ENCODE results near the gene EPAS1. TPM values are rescaled to one million over a fixed set of nuclear protein-coding genes. Genes with fewer than 3 reads are reported as not detected.

The EPAS1 gene
- polyA plus RNA-seq, 10 donors = 29.2 to 48.0 (median 38.0) TPM

DNA sequence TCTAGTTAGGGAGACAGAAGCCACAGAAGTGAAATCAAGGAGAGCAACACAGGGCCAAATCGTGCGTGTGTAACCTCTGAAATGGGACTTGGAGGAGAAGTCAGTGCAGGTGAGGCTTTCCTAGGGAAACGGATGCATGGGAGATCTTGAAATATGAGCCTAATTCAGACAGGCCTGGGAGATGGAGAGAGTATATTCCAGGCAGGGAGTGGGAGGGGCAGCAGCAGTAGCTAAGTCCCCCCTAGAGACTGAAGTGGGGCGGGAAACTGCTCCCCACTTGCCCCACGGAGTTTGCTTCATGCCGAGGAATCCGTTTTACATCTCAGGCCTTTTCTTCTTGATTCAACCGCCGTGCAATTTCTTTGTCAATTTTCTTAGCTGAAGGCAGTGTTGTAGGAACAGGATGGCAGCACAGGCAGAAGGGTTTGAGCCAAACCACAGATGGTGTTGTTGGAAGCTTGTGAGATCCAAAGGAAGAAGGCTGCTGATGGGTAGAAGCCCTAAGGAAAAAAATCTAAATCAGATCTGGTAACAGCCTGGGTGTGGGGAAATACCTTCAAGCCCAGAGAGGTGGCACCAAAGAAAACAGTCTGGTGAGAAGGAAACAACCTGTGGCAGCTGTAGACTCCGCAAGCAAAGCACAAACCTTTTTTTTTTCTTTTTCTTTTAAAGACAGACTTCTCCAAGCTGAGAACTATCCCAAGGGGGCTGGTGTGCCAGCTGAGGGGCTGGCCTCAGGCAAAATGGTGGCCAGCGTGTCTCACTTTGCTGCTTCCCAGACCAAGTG, 40.2 kb downstream of the EPAS1 start:
- DNase-seq = no peak

DNA sequence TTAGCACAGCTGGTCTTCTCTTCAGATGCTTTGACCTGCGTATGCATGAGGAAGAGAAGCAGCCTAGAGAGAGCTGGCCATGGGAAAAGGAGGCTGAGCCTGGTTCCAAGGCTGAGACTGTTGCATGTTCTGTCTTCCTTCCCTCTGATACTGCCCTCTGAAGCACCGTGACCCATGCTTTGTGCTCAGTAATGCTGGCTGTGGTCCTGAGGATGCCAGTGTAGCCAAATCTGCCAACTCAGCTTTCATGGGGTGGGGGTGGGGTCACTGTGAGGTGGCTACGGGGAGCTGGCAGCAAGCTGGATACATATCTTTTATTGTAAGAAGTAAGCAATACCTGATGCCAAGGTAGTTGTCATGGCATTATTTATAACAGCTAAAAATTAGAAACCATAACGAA, 41.5 kb downstream of the EPAS1 start:
- DNase-seq = no peak

DNA sequence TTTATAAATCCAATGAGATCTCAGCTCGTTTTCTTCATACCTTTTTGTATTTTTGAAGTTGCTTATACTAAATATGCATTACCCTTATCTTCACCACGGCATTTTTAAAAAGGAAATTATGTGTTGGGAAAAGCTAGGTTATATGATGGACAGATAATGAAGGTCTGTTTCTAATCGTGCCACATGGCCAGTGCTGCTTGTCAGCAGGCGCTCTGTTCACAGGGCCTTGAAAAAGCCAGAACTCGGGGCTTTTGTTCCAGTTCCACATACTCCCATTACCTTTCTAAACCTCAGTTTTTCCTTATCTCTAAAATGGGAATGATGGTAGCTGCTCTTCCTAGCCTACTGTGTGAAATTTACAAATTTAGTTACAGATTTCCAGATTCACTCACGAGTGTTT, 42.0 kb downstream of the EPAS1 start:
- no peak for DNase-seq

DNA sequence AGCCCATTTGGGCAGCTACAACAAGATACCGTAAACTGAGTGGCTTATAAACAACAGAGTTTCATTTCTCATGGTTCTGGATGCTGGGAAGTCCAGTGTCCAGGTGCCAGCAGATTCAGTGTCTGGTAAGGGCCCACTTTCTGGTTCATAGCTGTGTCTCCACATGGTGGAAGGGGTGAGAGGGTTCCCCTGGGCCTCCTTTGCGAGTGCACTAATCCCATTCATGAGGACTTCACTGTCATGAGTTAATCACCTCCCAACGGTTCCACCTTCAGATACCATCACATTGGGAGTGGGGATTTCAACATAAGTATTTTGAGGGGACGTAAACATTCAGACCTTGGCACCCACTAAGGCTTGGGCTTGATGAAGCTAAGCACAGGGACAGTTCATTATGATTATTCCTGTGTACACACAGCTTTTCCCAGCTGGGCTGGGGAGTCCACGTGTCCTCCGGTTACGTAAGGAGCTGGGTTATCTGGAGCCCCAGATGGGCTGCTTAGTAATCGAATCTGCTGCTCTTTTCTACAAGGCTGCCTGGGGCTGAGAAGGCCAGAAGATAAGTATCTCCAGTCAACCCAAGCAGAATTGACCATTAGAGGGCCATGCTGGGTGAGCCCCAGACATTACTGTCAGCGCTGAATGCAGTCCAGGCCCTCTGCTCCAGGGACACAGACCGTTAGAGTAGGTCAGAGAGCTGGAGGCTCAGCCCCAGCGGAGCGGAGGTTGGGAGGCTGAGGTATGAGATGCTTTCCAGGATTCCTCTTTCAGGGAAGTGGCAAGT, 42.7 kb downstream of the EPAS1 start:
- no peak for DNase-seq

DNA sequence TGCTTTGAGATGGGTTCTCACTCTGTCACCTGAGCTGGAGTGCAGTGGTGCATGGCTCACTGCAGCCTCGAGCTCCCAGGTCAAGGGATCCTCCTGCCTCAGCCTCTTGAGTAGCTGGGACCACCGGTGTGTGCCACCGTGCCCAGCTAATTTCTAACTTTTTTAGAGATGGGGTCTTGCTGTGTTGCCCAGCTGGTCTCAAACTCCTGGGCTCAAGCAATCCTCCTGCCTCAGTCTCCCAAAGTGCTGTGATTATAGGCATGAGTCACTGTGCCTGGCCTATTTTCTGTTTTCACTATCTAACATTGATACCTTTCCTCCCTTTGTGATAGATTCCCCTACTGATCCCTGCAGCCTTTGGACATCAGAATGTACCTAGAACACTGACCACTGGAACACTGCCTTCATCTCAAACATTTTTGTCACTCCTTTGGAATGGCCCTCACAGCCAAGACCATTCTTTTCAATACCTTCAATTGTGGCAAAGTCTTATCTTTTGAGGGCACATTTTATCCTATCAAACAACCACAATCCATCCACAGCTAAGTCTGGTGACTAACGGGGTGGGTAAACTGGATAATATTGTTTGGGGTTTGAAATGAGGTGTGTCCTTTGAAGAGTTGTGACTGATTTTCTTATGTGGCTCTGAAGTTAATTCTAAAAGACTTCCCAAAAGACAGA, 43.7 kb downstream of the EPAS1 start:
- DNase-seq = no peak

DNA sequence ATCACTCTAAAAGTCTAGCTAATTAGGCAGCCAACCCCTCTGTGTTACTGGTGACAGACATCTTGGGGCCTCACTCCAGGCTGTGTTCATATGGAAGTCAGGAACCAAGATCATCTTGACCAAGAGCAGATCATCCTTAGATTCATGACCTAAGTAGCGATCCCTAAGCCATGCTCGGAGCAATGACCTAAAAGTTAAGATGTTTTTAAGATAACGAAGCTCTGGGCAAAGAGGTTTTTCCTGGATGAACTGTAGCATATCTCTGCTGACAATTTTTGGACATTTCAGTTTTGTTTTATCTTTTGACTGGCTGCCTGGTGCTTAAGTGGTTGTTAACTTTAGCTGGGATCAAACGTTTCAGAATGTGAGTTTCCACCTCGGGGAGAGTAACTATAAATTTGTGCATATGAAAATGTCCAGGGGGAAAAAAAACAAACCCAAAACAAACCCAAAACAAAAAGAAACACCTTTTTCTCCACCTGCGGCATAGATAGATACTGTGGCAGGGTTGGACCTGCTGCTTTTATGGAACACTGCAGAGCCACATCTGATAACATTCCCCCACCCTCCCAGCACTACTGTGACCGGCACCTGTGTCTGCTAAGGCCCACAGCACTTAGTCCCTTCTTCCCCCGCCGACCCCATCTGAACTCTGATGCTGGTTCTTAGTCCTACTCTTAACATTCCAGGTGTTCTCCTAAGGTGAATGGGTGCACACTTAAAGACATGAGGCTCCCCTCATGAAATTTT, 45.5 kb downstream of the EPAS1 start:
- no peak for DNase-seq

DNA sequence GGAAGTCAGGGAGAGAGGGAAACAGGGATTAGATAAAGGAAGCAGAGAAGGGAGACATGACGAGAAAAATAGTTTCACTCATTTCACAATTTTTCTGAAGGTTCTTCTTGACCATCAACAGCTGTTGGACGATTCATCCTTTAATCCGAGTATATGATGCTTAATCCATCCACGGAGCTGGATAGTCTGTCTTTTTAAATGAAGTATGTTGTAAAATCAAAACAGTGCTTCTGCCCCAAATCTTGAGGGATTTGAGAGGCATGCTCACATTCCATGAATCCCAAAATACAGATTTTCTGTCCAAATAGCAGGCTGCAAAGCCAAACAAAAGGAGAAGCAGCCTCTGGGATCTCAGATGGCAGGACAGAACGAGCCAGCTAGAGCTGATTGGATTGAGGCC, 47.5 kb downstream of the EPAS1 start:
- no peak for DNase-seq

DNA sequence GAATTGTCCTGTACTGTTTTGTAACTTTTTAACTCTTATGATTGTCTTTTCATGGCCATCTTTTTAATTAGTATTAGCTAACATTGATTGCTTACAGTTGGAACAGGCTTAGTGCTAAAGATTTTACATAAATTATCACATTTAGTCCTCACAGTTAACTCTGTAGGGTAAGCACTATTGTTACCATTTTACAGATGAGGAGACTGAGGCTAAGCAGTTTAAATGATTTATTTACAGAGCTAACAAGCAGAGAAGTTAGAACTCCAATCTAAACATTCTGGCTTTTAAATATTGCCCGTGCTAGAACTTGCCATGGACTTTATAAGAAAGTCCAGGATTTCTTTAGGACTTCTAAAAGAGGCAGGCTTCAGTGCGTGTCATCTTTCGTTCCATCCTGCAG, 48.6 kb downstream of the EPAS1 start:
- DNase-seq = no peak

DNA sequence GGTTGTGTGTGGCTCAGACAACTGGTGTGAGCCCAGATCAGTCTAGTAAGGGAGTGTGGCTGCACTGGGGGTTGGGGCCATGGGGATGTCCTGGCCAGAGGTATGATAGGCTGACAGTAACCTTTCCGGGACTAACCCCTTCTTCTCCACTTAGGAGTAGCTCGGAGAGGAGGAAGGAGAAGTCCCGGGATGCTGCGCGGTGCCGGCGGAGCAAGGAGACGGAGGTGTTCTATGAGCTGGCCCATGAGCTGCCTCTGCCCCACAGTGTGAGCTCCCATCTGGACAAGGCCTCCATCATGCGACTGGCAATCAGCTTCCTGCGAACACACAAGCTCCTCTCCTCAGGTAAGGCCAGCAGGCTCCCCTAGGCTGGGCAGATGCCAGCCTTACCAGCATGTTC, 49.5 kb downstream of the EPAS1 start:
- DNase-seq = no peak

DNA sequence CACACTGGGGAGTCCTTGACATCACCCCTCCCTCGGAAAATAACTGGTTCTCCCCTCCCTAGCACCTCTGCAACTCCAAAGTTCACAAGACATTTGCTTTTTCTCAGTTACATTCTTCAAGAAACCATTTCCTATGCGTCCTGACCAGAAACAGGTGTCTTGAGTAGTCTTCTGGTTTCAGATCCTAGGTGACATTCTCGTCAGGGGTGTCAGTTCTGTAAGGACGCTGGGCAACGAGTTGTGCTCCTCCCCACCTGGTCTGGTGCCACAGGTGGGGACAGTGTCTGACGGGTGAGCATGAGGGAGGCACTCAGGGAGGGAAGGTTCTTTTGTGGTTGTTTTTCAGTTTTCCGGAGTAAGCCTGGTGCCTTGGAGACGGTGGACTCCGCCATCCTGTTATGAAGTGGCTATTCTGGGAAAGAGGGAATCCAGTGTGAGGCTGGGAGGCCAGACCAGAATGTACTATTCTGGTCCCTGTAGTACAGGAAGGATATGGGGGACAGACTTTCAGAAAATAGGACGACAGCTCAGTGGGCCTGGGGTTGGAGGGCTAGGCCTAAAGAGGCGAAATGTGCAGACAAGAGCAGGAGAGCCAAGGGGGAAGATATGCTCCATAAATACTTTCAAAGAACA, 50.6 kb downstream of the EPAS1 start:
- DNase-seq = no peak

DNA sequence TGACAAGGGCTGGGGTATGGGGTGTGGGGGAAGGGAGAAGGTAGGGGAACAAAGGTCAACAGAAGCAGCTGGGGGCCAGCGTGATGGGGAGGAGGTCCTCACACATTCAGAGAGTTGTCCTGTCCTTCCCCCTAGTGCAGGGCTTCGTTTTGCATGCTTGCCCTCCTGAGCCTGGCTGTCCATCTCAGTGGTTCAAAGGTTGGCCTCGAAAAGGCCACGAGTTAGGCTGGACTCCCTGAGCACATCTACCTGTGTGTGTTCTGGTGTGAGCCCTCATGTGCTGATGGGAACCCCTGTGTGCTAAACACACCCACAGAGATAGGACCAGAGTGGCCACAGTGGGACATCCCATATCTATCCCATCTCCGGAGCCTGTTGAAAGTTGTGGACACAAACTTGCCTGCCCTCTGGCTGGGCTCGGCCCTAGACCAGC, 51.9 kb downstream of the EPAS1 start:
- no peak for DNase-seq

DNA sequence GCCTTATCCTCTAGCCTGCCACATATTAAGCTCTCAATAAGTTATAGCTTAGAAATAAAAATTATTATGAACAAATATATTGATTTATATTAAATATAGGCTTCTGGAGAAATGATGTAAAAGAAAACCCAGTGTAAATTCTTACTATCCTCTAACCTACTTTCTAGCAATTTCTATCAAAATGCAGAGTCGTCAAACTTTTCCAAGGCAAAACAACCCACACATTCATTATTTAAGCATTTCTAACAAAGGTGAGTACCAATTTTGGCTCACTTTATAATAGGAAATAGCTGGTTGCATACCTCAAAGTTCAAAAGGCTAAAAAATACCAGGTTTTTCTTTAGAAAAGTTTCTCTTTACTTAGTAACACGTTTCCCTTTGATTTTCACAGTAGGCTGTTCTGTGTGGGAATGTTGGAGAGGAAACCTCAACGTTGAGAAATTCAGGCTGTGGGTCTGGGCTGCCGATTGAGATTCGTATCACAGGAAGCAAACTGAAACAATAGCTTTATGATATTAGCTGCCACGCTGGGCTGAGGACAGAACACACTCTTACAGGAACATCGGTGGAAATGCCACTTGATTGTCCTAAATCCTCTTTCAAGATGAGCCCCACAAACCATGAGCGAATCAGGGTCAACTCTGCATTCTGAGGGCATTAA, 53.0 kb downstream of the EPAS1 start:
- DNase-seq = no peak

DNA sequence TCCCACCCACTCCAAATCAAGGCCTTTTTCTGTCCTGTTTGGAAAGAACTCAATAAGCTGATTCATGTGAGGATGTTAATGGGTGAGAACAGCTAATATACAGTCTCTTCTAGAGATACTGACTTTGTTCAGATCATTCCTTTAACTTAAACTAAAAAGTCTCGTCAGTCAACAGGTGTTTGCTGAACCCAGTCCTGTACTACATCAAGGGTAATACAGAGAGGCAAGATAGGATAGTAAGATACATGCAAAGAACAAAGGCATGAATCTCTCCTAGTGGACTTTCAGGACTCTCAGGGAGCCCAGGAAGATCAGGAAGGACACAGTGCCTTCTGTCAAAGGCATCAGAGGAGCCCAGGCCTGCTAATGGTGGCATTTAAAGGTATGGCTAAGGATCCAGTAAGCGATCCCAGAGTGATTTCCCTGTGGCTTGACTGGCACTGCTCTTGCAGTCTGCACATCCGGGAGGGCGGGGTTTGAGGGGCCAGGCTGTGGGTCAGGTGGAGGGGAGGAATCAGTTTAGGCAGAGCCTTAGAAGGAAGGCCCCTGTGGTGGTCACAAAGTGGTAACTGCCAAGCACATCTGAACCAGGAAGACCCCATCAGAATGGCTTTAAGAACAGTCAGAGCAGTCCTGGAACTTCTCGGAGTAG, 54.0 kb downstream of the EPAS1 start:
- no peak for DNase-seq

DNA sequence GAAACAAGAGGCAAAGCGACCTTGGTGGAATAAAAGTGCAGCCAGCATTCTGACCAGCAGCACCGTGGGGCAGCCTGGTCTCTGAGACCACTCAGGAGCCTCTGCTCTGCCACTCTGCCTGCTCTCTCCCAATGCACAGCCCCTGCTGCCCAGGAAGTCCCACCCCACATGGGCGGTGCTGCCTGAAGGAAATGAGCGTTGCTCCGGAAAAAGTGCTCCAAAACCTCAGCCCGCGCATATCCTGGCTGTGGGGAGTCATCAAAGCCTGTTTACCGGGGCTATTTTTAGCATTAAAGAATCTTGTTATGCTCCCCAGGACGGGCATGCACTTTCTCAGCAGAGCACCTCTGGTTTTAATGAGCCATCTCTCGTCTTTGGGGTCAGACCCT, 54.5 kb downstream of the EPAS1 start:
- no peak for DNase-seq

DNA sequence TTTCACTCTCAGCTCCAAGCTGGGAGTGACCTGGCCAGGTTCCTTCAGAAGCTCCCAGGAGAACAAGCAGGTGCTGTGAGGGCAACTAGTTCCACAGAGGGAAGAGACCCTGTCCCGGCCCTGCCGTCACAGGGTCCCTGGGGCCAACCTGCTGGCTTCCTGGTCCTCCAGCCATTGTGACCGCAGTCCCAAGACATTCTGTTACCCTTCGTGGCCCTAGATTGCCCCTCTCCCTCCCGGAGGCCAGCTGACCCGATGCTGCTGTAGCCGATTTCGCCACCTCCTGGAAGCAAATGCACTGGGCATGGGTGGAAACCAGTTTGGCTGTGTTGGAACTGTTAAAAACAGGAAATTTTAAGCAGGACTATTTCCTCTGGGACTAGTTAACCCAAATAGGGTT, 55.4 kb downstream of the EPAS1 start:
- DNase-seq = no peak

DNA sequence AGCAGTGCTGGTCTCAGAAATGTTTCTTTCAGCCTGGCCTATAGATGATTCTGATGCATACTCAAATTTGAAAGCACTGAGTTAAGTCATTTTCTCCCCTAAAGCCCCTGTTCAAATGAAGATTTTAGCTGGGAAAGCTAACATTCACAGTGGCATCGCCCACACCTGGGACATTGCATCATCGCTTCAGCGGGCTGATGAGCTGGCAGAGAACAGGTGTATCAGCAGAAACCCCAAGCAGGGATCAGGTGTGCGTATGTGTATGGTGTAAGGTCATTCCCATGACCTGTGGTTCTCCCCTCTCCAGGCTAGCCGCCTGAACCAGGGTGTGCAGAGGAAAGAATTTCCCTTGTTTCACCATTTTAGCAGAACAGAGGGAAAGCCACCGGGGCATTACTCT, 56.3 kb downstream of the EPAS1 start:
- no peak for DNase-seq

DNA sequence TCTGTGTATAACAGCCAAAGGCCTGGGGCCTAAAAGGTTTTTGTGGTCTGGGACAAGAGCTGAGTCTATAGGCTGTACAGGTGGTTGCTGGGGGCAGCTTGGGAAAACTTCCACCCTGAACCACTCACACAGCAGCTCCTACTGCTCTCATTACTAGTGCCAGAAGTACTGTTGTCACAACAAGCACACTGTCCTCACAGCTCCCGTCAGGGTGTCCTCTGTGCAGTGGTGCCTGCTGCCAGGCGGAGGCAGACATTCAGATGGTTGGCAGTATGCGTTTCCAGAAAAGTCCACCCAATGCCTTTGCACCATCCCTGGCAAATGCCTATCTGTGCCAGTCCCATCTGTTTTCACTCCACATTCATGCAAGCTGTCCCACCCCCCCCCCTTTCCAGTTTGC, 58.5 kb downstream of the EPAS1 start:
- DNase-seq = no peak

DNA sequence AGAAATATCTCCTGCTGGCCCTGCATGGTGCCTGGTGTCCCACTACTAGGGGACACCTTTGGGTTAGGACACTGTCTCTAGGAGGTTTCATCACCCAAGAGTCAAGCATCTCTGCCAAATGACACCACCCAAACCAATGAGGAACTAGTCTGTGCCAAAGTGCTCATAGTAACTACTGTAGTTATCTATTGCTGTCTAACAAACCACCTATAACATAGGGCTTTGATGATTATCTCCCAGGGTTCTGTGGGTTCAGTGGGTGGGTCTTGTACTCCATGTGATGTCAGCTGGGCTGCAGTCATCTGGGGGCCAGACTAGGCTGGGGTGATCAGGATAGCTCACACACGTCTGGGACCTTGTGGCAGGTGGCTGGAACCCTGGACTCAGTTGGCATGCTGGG, 59.8 kb downstream of the EPAS1 start:
- no peak for DNase-seq

DNA sequence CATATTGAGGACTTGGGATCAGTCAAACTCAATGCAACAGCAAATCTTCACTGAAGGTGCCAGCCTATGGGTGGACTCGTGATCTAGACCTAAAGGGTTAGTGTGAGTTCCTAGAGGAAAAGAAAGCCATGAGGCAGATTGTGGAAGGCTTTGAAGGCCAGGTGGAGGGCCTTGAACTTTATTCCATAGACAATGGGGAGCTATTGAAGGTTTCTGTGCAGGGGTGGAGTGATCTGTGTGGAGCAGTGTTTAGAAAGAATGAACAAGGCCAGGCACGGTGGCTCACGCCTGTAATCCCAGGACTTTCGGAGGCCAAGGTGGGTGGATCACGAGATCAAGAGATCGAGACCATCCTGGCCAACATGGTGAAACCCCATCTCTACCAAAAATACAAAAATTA, 61.5 kb downstream of the EPAS1 start:
- no peak for DNase-seq

DNA sequence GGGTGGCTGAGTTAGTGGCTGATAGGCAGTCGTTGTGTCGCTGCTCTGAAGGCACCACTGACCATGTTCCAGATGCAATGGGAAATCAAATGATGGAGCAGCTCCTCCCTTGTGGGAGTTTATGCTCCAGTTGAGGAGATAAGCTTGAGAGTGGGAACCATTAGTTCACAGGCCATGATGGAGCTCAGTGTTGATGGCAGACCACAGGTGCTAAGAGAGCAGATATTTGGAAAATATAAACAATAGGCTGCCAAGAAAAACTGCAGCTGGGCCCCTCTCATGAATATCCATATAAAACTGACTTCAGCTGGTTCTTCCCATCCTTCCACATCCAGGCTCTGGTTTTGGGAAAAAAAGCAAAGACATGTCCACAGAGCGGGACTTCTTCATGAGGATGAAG, 63.1 kb downstream of the EPAS1 start:
- no peak for DNase-seq

Data from muscle of back (tissue), 11 donors.